GM18867 (cell line): ENCODE measurements around the gene ERBB4.
A peak's percentile ranks its signal among the peaks of the same experiment; 100 is the strongest.

Experiments
- ATAC-seq: cut with Tn5 transposase; IDR thresholded peaks from one replicate; pipeline ENCODE4 v1.9.1; 2021; ENCODE audit warnings: mild to moderate bottlenecking, moderate library complexity; ENCODE audit not compliant: unreplicated experiment

Gene ERBB4

DNA sequence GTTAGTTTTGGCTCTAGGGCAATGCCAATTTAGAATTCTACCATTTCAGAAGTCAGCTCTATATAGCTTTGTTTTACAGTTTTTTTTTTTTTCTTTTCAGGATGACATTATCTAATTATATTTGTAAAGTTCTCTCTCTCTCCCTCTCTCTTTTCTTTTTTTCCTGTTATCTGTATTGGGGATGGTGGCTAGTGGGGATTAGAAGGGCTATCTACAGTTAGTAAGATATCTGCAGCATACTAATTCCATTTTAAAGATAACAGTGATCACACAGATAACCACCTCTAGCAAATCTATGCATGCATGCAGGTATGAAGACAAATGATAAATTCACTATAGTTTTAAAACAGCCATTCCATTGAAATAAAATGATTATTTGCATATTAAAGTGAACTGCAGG, 438.9 kb downstream of the ERBB4 start:
- ATAC-seq = no peak

DNA sequence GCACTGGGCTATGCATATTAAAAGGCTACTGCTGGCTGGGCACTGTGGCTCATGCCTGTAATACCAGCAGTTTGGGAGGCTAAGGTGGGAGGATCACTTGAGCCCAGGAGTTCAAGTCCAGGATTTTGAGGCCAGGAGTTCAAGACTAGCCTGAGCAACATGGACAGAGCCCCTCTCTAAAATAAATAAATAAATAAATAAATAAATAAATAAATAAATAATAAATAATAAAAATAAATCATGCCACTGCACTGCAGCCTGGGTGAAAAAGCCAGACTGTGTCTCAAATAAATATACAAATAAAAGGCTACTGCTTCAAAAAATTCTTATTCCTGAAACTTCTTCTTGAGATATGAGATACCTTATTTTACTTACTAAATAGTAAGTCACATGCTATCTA, 439.6 kb downstream of the ERBB4 start:
- ATAC-seq = no peak

DNA sequence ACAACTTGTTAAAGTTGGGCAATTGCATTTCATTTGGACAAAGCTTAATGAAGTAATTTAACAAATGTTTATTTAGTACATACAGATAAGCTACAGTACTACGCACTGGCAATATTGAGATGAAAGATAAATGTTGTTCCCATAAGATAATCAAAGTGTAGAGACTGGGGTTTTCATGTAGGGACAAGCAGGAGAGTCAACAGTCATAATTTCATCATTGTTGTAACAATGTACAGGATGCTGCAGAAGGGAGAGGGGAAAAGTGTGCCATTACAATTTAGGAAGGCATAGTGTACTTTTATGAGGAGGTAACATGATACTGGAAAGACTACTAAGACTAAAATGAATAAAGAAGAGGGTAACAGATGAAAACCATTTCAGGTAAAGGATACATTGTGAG, 441.6 kb downstream of the ERBB4 start:
- ATAC-seq = no peak

DNA sequence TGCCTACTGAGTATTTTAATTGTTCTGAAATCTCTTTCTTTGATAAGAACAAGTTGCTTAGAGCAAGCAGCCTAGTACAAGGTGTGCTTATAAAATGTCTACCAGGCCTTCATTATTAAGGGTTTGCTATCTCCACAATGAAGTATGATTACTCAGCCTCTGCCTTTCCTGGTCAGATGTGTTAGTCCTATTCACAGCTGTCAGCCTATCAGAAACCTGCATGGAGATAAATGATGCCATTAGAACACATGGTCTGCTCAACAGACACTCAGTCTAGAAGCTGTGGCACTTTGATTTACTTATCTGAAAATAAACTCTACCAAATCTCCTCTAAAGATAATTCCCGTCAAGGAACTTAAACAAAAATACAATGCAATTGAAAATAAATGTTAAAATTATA, 448.7 kb downstream of the ERBB4 start:
- ATAC-seq = no peak

DNA sequence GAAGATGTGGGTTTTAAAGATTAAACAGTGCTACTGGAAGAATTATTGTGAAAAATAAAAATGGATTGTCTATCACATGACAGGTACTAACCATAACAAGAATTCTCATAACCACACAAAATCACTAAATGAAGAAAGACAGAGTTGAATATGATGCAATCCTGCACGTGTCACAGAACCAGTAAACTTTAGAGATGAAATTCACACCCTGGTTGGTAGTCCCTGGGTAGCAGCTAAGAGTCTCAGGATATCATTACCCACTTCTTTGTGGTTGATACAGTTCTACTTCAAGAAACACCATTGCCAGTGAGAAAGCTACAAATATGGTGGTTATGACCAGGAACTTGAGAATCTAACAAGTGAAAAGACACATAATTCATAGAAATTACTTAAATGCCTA, 450.2 kb downstream of the ERBB4 start:
- peak; percentile 69 for ATAC-seq

DNA sequence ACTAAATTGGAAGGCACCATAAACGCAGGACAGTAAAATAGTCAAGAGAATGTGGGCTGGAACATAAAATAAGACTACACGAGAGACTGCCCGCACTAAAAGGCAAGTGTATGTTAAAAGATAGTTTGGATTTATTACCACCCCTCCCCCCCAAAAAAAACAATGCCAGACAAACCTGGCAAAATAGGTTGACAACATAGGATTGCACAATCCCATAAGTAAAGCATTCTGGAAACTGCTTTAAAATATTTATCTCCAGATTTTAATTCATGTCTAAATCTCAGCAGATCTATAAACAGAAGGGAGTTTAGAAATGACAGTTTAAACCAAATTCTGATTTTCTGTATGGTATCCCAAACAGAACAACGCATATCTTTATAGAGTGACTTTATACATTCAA, 455.1 kb downstream of the ERBB4 start:
- no peak for ATAC-seq

DNA sequence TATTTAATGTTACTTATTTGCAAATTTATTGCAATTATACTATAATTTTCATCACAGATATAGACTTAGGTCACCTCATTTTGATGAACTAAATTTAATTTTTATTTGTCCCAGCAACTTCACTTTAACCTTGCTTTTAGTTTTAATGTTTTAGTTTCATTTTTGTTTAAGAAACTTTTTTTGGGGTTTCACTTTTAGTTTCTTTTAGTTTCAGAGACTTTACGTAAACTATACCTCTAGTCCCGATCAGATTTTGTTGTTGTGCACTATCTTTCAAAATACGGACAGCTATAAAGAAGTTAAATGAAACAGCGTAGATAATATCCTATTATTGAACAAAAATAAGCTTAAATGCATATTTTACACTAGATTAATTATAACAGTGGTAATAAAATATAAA, 460.5 kb downstream of the ERBB4 start:
- peak; percentile 85 for ATAC-seq

DNA sequence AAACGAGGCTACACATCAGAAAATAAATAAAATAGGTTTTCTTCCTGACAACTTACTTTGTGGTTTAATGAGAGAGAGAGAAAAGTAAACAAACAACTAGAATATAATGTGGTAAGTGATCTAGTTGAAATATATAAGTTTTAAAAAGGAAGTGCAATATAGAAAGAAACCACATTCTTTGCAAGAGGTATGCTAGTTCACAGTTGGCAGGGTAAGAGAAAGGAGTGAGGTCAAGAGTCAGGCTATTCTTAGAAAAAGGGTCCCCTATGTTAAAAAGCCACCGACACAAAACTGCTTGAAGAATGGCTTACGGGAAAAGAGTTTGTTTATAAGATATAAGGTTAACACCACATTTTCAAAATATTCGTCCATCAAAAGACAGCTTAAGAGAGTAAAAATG, 462.1 kb downstream of the ERBB4 start:
- ATAC-seq = peak; percentile 56

DNA sequence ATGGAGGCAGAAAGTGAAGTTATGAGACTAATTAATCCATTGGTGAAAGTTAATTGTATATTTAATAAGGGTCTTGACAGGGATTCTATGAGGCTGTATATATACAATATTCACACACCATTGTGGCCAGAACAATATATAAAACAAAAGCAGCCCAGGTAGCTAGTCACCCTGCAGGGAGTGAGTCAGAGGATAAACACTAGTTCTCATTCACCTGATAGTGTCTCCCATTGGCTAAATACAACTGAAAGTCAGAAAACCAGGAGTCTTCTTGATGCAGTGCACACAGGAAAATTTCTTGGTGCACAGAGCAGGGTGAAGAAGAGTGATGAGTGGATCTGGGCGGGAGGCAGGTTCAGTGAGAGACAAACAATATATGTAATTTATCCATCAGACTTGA, 465.2 kb downstream of the ERBB4 start:
- ATAC-seq = no peak

DNA sequence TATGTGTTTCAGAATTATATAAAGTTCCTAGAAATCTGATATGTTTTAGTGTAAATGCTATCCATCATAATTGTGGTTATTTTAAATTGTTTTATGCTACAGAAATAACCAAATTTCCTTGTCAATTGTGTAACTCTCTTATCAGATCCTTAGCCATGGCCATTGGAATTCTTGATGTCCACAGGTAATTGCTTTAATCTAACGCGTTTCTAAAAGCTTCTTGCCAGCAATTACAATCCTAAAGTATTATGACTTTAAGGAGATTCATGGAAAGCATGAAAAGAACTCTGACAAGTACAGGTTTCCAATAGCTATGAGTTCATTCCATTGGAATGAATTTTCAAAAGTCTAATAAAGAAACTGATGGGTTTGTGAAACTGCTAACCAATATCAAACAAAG, 472.1 kb downstream of the ERBB4 start:
- no peak for ATAC-seq

DNA sequence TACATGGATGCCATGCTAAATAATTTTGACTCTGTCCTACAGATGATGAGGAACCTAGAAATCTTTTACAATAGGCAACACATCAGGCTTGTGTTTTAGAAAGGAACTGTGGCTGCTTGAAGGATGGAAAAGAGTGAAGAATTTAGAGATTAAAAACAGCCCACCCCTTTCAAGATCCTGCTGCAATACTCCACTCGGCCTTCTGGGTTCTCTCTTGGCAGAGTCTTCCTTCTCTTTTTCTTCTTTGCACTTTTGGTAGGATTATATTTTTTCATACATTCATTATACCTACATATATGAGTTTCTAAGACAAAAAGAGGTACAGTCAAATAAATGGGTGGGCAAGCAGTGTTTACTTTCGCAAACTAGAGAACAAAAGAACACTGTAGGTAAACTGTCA, 474.3 kb downstream of the ERBB4 start:
- ATAC-seq = no peak

DNA sequence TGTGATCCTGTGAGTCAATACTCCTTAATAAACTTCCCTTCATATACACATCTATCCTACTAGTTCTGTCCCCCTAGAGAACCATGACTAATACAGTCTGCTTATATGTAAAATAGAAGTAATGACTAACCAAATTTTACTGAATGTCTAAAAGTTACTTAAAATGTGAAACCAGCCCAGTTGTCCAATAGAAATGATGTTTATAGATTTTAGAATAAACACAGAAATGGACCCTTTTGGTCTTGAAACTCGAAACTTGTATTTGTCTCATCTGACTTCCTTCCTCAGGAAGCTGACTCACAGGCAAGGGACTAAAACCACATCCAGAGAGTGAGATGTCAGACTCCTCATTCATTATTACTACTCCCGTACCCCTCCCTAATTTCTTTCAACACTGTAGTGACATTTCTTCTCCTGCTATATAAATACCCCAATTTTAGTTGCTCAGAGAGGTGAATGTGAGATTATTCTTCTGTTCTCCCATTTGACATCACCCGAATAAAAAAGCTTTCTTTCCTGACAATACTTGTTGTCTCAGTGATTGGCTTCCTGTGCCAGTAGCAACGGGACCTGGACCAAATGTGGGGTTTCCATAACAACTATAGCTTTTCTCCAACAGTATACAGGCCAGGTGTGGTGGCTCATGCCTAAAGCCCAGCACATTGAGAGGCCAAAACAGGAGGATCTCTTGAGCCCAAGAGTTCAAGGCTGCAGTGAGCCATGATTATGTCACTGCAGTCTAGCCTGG, 486.0 kb downstream of the ERBB4 start:
- ATAC-seq = no peak

DNA sequence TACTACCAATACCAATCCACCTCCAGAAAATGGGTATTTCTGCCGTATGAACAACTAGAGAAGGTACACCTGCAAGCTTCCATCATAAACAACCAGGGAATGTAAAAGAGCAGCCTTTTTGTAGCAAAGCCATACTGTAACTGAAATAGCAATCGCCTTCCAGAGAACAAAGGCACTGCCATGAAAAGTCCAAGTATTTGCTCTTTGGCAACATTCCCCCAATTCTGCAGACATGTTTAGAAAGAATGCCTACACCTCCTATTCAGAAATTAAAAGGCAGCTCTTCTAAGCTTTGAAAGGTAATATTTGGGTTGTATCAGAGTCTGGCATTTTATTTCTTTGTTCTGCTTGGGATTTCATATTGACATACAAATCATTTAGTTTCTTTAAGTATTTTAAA, 487.7 kb downstream of the ERBB4 start:
- ATAC-seq = no peak

DNA sequence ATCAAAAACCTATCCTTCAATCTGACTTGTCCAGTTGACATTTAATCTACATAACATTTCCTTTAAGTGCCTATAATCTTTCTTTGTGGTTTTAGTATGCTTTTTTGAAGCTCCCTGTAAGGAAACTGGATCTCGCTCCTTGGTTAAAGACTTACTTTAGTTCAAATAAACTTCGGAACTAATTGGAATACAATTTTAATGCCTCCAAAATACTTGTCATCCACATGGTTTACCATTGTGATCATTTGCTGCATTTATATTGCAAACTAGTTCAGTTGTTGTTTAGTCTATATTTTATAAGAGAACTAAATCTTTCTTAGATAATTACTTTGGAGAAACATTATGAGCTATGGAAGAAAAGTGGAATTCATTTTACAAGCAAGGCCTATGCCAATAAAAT, 496.0 kb downstream of the ERBB4 start:
- ATAC-seq = no peak

DNA sequence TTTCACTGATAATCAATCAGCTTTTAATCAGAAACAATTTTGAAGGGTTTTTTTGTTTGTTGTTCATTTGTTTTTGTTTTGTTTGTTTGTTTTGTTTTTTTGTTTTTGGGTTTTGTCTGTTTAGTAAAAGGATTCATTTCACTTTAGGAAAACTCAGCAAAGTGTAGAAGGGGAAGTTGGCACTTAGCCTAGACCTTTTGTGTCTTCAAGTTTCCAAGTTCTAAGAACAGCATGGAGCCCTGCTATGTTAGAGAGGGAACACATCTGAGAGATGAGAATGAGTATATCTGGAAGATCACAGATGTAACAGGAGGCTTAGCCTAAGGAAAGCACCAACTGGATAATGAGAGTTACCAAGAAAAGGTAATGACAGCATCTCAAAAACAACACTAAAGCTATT, 501.5 kb downstream of the ERBB4 start:
- ATAC-seq = no peak

DNA sequence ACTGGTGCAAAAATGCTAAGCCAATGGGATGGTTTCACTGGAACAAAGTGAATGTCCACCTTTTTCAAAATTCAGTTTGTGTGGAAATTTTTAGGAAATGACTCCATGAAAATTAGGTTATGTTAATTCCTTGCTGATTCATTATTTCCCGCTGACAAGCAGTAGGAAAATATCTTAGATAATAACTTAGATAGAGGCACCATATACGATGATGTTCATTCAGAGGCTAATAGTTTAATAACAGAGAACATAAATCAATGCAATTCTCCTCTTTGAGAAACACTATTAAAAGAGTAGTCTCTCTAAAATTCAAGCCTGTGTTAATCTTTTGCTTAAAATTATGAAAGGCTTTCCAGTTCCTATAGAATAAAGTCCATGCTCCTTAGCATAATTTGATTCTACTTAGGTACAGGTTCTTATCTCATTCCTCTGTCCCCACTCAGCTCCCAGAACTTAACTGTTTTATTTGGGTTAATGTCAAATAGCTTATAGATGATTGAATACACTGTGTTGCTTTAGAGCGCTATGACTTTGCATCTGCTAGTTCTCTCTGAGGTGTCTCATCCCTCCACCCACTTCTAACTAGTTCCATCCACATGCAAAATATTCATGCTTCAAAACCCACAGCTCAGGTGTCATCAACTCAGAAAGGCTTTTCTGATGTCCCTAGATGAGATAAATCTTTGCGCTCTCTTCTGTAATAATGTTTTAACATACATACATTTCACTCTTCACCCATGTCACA, 503.6 kb downstream of the ERBB4 start:
- ATAC-seq = no peak

DNA sequence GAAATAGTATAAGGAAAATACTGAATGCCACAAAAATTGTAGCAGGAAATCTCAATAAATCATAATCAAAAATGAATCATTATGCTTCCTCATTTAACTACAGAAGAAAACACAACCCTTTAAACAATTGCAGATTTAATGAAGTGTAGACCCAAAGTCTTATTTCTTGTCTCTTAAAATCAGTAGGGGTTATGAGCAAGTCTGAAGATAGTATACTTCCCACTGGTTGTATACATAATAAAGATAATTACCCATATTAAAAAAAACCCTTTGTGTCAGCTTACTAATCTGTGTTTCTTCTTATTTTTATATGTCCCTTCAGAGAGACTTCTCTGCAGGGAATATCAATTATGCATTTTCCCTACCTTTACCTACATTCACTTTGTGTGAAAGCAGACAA, 504.7 kb downstream of the ERBB4 start:
- ATAC-seq = no peak

DNA sequence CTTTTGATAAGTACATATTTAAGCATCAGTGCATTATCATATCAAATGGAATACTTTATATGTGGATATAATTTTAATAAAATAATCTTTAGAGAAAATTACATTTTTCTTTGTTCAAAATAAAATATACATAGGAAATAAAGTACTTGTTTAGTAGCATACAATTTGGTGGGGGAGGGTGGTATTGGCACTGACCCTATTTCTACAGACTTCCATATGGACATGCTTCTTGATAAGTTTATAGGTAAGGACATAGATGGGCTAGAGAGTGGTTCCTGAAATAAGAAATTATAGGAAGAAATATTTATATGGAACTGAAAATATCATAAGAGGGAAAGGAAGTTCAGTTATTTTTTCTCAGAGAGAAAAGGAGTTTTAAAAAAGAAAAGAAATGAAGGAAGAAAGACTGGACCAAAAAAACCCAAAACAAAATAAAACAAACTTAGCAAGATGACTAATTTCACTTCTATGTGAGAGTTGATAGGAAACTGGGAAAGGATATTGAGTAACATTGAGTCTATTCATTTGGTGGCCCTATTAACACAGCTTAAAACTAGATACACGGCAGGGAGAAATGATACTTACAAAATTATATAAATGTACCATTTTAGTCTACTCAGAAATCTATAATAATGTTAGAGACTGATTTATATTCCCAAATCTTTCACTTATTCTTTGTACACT, 505.9 kb downstream of the ERBB4 start:
- ATAC-seq = no peak

DNA sequence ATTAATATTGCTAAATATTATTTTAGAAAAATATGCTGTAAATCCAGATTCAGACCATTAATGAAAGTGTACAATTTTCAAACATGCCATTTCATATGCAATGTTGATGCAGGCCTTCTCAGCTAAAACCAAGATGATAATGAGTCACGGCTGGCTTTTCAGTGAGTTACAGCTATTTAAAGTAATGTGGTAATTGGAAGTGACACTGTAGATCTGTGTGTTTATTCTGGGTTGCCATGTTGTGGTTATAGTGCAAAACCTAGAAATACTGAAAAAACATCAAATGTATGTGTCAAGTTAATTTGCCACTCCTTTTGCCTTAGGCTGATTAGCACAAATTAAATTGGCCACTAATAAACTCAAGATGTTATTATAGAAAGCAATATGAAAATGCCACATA, 506.6 kb downstream of the ERBB4 start:
- no peak for ATAC-seq

DNA sequence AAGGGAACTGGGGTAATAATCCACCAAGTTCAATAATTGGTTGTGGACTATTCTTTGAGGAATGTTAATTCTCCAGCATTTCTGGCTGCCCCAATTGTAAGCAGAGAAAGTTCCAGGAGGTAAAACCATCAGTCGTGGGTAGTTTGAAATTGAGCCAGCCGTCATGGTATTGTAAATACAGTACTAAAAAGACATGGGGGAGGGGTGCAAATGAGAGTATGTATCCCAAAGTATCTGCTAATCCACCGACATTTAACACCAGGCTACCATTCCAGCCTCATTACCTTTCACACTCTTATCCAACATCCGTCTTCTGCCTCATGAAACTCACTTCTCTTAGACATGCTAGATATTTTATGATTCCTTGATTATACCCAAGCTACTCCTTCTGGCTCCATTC, 507.9 kb downstream of the ERBB4 start:
- no peak for ATAC-seq

DNA sequence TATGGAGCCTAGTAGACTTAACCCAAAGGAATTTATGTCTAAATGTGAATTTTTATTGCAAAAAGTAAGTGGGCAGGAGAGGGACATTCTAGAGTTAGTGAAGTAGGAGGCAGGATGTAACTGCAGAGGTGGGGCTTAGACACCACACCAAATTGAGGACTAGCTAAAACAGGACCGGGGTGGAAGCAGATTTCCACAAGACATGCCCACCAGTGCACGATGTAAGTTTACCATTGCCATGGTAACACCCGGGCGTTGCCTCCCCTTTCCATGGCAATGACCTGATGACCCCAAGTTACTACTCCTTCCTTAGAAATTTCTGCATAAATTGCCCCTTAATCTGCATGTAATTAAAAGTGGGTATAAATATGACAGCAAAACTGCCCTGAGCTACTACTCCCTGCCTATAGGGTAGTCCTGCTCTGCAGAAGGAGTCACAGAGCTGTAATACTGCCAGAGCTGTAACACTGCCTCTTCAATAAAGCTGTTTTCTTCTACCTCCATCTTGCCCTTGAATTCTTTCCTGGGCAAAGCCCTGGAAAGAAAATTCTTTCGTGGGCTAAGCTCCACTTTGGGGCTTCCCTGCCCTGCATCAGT, 509.7 kb downstream of the ERBB4 start:
- peak; percentile 24 for ATAC-seq
